T-helper 2 cell (primary cell): Measurements from ENCODE around the gene ECPAS.

Experiments
- DNase-seq, 5 experiments: peaks; one replicate each; pipeline versions ENCODE4 v3.0.0 to v3.0.0-alpha.2; 2012 to 2022

ECPAS gene

DNA sequence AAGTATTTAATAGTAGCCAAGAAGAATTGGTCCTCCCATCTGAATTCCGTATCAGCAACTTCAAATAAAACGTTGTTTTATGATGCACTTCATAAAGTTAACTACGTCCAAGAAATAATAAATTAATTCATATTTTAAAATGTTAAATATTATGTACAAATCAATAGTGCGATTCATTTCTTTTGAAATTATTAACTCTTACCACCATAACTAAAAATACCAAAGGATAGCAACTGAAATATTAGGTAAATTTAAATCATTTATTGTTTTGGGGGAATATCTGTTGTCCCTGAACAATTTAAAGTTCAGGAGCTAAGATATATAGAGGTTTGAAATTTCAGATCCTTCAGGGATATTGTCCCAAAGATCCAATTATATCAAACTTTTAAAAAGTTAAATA is 154.1 kb downstream of the ECPAS start, which contains the start of gene OR2K2:
Gene OR2K2, minus strand, starts transcription at position 101 of the 400 bp plus-strand sequence. CDS start 1,791 bp downstream, outside the sequence.
- no peak for DNase-seq

DNA sequence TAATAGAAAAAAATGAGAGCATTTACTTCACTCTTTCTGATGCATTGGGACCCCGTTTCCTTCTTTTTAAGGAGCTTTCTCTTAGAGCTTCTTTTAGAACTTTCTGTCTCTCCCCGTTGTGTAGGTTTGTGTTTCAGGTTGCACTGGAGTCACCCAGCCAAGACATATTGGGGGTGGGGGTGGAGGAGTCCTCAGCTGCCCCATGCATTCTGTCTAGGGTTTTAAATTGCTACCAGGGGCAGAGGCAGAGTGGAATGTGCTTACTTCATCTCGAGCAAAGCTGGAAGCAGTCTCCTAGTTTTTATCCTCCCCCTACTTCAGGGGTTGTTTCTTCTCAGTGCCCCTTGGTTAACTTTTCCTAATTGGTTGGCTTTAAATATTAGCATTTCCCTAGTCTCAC is 163.6 kb downstream of the ECPAS start:
- no peak for DNase-seq

DNA sequence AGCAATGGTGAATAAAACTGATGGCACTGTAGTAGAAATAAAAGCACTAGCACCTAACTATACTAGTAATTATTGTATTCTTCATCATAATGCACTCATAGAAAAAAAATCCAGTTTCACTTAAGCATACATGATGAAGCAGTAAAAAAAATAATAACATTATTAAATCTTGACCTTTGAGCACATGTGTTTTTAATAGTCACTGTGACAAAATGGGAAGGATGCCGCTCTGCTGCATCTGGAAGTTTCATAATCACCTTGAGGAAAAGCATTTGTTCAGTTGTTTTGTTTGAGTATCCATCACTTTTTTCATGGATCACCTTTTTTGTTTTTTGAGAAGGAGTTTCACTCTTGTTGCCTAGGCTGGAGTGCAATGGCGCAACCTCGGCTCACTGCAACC is 167.4 kb downstream of the ECPAS start:
- no peak for DNase-seq
